GM21786 (cell line): ENCODE results near the gene KAZALD1.

Experiments used
- ATAC-seq: cut with Tn5 transposase; IDR thresholded peaks from one replicate; pipeline ENCODE4 v1.9.1; 2021; ENCODE audit not compliant: unreplicated experiment

KAZALD1 gene

GRCh38 chr10:101094121-101094879, 32.5 kb downstream of the KAZALD1 start:
- ATAC-seq: no peak

- no peak for ATAC-seq
These were observed 33.2 kb downstream of the KAZALD1 start for GRCh38 chr10:101095004-101095403.

GRCh38 chr10:101095550-101096213, 33.9 kb downstream of the KAZALD1 start:
- ATAC-seq: peak; percentile 70

- ATAC-seq: no peak
These were observed 34.6 kb downstream of the KAZALD1 start for GRCh38 chr10:101096378-101096777.

- no peak for ATAC-seq
These were observed 36.1 kb downstream of the KAZALD1 start for GRCh38 chr10:101097881-101098280.

- no peak for ATAC-seq
These were observed 38.1 kb downstream of the KAZALD1 start for GRCh38 chr10:101099901-101100300.

GRCh38 chr10:101101372-101101881, 39.6 kb downstream of the KAZALD1 start:
- no peak for ATAC-seq

GRCh38 chr10:101103430-101103829, 41.6 kb downstream of the KAZALD1 start:
- ATAC-seq: no peak

- no peak for ATAC-seq
These were observed 44.6 kb downstream of the KAZALD1 start for GRCh38 chr10:101106351-101106750.

- no peak for ATAC-seq
These were observed 46.0 kb downstream of the KAZALD1 start for GRCh38 chr10:101107771-101108170.

GRCh38 chr10:101110856-101111523, 49.2 kb downstream of the KAZALD1 start:
- ATAC-seq: no peak

- no peak for ATAC-seq
These were observed 49.8 kb downstream of the KAZALD1 start for GRCh38 chr10:101111547-101111946.

- no peak for ATAC-seq
These were observed 51.2 kb downstream of the KAZALD1 start for GRCh38 chr10:101112799-101113594.

GRCh38 chr10:101113890-101114403, 52.2 kb downstream of the KAZALD1 start:
- no peak for ATAC-seq

GRCh38 chr10:101114646-101115045, 52.9 kb downstream of the KAZALD1 start:
- ATAC-seq: no peak
